GM21723 (cell line): ENCODE data around the gene EPC2.
"Not testable (repeated sequence)": the region's sequence is repeated elsewhere in the genome, so short reads cannot be mapped to it uniquely, and the experiment has no call there.

Source experiments
- ATAC-seq: cut with Tn5 transposase; IDR thresholded peaks from one replicate; pipeline ENCODE4 v1.9.1; 2021; ENCODE audit warnings: mild to moderate bottlenecking, moderate library complexity; ENCODE audit not compliant: unreplicated experiment

The EPC2 gene

DNA sequence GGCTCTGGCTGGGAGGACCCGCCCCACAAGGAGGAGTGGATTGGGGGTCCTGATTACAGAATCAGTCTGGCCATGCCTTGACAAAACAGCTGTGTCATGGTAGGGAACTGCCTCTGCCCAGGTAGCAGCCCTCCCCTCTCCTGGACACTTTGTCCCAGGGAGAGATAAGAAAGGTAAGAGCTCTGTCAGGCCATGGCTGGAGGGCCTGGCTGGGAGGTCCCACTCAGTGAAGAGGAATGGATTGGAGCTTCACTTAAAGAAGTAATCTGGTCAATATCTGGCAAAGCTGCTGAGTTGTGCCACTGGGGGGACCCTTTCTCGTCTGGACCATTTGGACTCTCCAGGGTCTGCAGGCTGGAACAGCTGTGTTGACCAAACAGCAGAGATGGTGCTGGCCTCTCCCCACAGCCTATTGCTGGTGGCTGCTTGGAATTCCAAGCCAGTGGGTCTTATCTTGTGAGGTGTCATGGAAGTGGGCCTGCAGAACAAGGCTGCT lies 75.4 kb downstream of the EPC2 start:
- no peak for ATAC-seq

DNA sequence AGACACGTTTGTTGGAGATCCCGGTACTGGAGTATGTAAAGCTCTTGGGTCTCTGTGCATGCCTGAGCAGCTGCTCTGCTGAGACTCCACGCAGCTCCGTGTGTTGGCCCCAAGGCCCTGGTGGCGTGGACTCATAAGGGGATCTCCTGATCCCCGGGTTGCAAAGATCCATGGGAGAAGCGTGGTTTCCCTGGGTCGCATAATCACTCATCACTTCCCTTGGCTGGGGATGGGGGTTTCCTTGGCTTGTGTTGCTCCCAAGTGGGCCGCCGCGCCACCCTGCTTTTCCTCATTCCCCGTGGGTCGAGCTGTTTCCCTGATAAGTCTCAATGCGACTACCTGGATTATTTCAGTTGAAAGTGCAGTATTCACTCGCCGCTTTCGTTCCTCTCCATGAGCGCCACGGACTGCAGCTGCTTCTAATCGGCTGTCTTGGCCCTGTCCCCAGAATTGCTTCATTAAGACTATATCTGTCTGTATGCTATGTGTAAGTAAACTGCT lies 76.0 kb downstream of the EPC2 start:
- ATAC-seq = no peak

DNA sequence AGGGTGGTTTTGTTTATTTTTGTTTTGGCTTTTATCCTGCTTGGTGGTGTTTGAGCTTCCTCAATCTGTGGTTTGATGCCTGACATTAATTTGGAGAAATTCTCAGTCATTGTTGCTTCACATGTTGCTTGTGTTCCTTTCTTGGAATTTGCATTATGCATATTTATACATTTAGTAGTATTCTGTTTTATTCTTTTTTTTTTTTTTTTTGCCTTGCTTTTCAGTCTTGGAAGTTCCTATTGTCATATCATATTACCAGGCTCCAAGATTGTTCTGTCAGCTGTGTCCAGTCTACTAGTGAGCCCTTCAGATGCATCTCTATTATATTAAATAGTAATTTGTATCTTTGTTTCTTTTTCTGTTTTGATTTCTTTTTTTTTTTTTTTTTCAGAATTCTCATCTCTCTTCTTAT lies 77.0 kb downstream of the EPC2 start:
- ATAC-seq = no peak

DNA sequence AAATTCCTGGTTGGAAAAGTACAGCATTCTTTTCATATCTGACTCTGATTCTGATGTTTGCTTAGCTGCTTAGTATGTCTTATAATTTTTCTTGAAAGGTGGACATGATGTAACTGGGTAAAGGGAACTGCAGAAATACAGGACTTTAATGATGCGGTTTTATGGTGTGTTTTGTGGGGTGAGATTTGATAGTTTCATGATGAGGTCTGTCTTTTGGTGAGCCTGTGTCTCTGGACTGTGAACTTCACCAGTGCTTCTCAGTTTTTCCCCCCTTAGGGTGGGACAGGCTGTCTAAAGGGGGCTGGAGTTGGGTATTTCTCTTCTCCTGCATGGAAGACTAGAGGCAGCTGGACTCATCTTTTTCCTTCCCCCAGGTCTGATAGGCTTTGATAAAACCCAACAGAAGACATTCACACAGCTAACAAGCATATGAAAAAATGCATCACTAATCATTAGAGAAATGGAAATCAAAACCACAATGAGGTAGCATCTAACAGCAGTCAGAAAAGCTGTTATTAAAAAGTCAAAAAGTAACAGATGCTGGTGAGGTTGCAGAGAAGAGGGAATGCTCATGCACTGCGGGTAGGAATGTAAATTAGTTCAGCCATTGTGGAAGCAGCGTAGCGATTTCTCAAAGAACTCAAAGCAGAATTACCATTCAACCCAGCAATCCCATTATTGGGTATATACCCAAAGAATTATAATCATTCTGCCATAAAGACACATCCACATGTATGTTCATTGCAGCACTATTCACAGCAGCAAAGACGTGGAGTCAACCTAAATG lies 77.6 kb downstream of the EPC2 start:
- no peak for ATAC-seq

DNA sequence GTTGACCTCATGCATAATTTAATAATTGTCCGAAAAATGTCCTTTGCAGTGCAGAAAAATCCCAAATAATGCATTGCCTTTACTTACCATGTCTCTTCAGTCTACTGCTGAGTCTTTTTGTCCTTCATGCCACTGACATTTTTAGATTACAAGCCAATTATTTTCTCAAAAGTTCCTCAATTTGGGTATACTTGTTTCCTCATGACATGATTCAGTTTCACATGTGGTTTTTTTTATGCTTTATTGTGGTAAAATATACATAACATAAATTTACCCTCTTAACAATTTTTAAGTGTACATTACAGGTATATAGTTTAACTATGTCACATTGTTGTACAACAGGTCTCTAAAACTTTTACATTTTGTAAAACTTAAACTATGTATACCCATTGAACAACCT lies 81.0 kb downstream of the EPC2 start:
- ATAC-seq = no peak

DNA sequence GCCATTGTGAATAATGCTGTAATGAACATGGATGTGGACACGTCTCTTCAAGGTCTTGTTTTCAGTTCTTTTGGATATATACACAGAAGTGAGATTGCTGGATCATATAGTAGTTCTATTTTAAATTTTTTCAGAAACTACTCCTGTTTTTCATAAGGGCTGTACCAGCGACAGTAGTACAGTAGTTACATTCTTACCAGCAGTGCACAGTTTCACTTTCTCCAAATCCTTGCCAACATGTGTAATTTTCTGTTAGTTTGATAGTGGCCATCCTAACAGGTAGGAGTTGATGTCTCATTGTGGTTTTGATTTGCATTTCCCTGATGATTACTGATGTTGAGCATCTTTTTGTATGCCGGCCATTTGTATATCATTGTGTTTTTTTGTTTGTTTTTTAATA lies 81.7 kb downstream of the EPC2 start:
- peak; percentile 50 for ATAC-seq

DNA sequence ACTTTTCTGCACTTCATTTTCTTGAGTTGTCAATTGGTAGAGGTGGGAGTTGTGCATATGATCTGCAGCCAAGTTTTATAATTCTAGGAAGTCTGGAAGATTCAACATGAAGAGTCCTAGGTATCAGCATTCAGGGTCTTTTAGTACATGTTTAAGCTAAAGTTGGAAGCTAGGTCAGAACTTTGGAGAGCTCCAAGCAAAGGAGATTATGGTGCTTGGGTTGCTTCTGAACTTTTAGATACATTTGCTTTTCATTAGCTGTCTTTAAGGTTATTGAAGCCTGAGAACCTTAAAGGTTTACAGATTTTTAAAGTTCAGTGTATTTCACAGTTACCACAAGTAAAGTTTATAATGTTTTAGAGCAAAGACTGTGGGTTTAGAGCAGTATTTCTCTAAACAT lies 85.5 kb downstream of the EPC2 start:
- no peak for ATAC-seq

DNA sequence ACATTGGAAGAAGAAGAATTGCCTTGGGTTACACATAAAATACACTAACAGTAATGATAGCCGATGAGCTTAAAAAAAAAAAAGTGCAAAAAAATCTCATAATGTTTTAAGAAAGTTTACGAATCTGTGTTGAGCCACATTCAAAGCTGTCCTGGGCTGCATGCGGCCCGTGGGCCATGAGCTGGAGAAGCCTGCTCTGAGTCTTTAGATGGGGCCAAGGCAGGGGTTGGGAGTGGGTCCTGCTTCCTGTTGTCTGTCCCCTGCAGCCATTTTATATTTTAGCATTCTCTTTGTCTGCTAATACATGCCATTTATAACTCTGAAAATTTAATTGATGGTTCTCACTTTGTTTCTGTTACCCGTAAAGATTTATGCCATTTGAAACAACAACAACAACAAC lies 93.2 kb downstream of the EPC2 start:
- no peak for ATAC-seq

DNA sequence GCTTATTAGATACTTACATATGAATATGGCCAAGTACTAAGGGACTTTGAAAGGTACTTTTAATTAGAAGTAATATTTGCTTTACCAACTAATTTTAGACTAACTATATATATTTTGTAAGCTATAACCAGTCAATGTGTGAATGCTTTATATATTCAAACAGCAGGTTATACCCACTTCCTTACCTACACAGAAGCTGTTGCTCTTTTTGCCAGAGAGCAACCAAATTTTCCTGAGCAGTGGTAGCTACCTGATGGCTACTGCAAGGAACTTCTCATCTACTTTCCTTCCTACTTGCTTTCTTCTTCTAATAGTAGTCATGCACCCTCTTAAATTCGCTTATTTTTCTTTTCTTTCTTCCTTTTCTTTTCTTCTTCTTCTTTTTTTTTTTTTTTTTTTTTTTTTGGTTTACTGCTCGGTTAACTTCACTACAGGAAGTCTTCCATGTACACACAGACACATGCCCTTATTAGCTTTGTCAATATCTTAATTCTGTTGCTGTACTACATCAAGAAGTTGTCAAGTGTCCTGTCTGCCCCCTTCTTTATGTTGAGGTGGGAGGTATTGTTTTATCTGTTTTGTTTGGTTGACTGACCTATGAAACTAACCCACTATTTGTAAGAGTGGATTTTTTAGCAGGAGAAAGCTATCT lies 95.0 kb downstream of the EPC2 start:
- ATAC-seq = no peak

DNA sequence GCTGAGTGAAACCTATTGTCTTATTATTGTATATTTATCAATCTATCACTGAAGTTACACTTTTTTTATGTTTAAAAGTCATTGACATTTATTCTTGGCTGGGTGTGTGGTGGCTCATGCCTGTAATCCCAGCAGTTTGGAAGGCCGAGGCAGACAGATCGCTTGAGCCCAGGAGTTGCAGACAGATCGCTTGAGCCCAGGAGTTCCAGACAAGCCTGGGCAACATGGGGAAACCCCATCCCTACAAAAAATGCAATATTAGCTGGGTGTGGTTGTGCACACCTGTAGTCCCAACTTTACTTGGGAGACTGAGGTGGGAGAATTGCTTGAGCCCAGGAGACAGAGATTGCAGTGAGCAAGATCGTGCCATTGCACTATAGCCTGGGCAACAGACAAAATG lies 97.8 kb downstream of the EPC2 start:
- no peak for ATAC-seq

DNA sequence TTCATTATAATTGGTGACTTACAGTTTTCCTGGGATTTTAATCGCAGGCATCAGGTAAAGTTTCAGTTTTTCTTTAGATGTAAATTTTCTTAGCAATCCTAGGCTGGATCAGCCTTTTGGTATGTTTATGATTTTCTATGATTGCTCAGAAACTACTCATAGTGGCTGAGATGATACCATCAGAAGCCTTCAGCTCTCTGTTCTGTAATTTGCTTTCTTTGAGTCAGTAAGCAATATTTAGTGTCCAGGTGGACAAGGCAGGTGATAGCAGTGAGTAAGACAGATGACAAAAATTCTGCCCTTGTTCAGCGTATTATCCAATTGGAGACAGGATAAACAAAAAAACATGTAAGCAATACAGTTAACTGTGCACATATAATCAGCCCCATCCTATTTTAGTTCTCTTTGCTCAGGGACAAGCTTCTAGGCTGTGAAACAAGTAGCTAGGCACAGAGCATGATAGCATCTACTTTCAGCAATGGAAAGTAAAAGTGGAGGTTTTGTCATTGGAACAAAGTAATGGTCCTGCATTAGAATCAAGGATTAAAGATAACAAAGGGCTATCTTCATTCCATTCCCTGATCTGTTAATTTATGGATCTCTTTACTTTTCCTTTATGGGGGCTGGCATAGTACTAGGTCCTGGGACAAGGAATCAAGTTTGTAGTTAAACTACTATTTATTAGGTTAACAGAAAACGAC lies 100.8 kb downstream of the EPC2 start:
- no peak for ATAC-seq

DNA sequence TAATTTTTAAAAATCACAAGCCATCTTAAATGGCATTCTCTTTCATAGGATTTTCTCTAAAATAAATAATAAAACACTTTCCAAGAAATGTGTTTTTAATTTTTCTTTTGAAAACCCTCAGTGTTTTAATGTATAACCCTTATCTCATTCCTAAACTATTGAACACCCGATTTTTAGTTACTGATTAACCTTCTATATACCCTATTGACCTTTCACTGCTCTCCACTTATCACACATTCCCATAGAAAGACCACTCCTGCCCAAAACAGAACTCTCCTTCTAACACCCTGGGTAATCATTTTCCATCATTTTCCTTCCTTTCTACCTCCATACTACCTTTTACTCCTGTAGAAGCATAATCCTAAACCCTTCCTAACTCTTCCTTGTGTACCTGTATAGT lies 102.4 kb downstream of the EPC2 start:
- ATAC-seq = no peak

DNA sequence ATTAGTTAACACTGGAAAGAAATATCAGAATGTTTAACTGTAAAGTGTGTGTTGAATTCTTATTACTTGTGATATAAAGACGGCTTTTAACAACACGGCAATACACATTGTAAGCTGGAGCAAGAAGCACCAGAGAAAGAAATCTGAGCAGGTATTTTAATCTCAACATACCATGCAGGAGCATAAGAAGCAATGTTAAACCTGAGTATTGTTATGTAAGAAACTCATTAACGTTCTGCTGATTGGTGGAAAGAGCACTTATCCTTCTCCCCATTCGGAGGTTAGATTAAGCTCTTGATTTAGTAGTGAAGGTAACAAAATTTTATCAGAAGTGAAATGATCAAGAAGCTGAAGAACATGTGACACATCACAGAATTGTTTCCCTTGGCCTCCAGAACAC lies 107.4 kb downstream of the EPC2 start:
- ATAC-seq = no peak

DNA sequence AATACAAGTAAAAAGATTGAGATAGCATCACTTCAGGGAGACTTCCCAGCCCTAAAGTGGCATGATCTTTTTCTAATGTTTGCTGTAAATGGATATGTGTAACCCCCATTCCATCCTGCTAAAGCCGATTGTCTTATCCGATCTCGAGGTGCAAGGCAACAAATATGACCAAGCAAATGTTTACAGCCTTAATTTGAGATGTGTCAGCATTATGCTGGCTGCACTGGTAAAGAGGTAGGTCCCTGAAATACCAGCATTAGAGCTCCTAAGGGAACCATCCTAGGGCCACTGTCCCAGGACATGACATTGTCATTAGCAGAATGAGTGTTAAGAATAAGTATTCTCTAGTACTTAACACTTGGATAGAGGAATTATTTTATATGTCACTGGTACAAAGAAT lies 108.4 kb downstream of the EPC2 start:
- no peak for ATAC-seq

DNA sequence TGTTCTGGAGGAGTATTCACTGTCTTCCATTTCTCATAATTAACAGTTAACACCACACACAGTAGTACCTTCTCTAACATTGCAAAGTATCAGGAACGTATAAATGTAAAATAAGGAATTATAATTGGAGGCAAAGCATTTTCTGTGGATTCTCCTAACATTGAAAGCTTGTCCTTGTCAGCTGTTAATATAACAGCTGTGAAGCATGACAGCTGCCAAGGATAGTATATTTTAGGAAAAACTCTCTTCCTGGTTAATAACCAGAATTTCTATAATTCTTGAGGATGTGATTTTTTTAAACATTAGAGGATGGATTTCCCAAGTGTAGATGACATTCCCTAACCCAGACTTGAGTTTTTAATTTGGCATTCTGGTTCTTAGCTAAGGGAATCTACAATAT lies 110.3 kb downstream of the EPC2 start:
- ATAC-seq = no peak

DNA sequence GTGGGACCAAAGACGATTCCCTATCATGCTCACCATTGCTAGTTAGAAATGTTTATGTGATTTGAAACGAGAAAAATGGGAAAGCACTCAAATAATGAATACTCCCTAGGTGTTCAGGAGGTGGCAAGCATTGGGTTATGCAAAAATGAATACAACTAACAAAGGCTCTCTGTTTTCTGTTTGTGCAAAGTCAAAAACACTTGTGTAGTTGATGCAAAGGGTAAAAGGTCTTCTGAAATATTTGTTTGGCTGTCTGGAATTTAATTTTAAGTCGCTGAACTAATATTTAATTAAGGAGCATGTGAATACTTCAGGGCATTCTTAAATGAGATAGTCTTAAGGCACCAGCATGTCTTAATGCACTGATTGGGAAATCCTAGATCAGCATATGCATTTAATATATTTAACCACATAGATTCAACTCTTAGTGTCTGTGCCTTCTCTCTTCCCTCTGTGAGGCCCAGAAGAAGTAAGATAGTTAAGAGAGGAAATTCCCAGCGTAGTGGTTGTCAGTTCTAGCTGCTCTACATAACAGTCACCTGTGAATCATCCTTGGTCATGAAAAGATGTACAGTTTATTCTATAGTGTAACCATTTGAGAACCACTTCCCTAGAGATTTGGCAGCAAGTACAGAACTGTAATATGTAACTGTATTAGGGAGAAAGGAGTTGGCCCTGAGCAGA lies 111.9 kb downstream of the EPC2 start:
- no peak for ATAC-seq

DNA sequence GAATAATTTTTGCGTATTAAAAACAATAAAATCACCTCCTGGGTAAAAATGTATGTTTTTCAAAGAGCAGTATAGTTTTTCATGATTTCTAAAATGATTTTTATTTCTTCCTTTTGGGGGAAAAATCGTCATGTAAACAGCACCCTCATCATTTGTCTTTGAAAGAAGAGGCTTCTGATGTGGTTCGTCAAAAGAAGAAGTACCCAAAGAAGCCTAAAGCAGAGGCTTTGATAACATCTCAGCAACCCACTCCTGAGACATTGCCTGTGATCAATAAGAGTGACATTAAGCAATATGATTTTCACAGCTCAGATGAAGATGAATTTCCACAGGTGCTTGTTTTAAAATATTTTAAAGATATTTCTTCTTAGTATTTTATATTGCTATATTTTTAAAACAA lies 120.3 kb downstream of the EPC2 start:
- no peak for ATAC-seq

DNA sequence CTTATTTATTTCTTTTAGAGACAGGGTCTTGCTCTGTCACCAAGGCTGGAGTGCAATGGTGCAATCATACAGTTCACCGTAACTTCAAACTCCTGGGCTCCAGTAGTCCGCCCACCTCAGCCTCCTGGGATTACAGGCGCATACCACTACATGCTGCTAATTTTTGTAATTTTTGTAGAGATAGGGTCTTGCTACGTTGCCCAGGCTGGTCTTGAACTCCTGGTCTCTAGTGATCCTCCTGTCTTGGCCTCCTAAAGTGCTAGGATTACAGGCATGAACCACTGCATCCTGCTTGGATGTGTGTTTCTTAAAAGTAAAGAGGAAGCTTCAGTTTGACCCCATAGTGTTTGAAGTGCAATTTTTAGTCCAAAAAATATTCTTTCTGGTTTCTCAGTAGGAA lies 125.5 kb downstream of the EPC2 start:
- no peak for ATAC-seq

DNA sequence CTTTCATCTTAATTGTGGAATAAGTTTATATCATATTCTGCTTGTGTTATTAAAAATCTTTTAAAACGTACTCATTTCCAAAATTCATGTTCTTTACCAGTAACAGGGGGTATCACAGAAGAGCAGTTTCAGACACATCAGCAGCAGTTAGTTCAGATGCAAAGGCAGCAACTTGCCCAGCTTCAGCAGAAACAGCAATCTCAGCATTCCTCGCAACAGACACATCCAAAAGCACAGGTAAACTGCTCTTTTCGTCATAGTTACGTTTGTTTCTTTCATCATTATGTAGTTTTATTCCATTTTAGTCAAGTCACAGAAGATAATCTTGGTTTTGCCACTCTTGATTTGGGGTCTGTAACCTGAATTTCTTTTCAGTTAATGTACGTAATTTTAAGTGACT lies 137.0 kb downstream of the EPC2 start:
- no peak for ATAC-seq

DNA sequence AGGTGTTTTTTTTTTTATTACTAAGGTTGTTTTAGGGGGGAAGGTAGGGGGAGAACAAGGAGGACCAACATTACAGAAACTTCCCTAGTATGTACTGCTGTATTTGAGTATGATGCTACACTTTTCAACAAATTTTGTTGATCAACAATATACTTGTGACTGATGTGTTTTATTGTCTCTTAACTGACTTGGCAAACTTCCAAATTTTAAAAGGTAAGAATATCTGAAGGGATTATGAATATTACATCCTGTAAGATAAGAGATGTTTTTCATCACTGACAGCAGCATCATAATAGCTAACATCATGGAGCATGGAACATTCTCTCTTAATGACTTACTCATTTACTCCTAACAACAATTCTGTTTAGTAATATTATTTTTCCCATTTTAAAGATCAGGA lies 144.5 kb downstream of the EPC2 start:
- no peak for ATAC-seq

DNA sequence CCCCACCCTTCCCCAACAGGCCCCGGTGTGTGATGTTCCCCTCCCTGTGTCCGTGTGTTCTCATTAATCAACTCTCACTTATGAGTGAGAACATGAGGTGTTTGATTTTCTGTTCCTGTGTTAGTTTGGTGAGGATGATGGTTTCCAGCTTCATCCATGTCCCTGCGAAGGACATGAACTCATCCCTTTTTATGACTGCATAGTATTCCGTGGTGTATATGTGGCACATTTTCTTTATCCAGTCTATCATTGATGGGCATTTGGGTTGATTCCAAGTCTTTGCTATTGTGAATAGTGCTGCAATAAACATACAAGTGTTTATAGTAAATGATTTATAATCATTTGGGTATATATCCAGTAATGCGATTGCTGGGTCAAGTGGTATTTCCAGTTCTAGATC lies 145.6 kb downstream of the EPC2 start:
- not testable (repeated sequence) for ATAC-seq
